ENCODE results near the gene SKP1. TPM values are rescaled to one million over a fixed set of nuclear protein-coding genes. Genes with fewer than 3 reads are reported as not detected.

Gene SKP1
- total RNA-seq, 2 donors from 2014 or later: 206 to 236 TPM

DNA sequence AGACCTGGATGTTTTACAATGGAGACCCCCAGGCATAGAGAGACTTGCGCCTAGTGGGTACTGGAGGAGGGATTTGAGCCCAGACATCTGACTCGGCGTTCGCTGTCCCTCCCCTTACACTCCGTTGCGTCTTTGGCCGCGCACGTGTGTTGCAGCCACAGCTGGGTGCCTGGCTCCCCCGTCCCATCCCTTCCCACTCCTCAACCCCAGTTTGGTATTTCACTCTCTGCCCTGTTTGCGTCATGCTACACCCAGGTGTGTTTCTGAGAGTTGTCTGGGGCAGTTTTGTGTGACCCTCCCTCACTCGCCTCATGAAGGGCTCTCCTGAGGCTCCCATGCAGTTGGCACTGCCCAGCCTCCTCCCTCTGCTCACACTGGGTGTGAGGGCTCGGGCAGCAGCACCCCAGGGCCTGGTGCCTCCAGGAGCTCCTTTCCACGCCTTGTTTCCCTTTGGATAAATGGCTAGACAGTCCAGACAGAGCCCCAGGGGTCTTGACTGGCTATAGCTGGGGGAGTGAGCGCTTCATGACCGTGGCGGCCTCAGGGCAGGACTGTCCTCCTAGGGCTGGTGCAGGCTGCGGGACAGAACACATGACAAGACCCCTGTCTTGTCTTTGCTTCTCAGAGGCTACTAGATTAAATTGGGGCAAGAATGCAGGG, 48.6 kb downstream of the SKP1 start:
- peaks cover 15 to 40% of the 10 kb centered on the region in 2 donors for H3K4me1 ChIP-seq (ENCODE audit: control insufficient read depth in 1 of 2, low read depth in 2 of 2)
- no peak for ATAC-seq (ENCODE audit: insufficient number of reproducible peaks, low FRiP score, low read depth)
- H3K36me3 ChIP-seq: peaks cover 4% of the 10 kb centered on the region

GRCh38 chr5:134127376-134127861, 49.3 kb downstream of the SKP1 start:
- no peak overlapping the region for H3K27ac ChIP-seq
- TF ChIP-seq, protein P1, sequence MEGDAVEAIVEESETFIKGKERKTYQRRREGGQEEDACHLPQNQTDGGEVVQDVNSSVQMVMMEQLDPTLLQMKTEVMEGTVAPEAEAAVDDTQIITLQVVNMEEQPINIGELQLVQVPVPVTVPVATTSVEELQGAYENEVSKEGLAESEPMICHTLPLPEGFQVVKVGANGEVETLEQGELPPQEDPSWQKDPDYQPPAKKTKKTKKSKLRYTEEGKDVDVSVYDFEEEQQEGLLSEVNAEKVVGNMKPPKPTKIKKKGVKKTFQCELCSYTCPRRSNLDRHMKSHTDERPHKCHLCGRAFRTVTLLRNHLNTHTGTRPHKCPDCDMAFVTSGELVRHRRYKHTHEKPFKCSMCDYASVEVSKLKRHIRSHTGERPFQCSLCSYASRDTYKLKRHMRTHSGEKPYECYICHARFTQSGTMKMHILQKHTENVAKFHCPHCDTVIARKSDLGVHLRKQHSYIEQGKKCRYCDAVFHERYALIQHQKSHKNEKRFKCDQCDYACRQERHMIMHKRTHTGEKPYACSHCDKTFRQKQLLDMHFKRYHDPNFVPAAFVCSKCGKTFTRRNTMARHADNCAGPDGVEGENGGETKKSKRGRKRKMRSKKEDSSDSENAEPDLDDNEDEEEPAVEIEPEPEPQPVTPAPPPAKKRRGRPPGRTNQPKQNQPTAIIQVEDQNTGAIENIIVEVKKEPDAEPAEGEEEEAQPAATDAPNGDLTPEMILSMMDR (IDR thresholded peaks at IDR 0.05): no peak
- H3K4me3 ChIP-seq: peak overlapping the region; percentile 37
- H3K4me1 ChIP-seq (ENCODE audit: control insufficient read depth in 1 of 2, low read depth in 2 of 2): peaks cover 15 to 40% of the 10 kb centered on the region in 2 donors
- H3K36me3 ChIP-seq: peaks cover 4% of the 10 kb centered on the region
- ATAC-seq (ENCODE audit: insufficient number of reproducible peaks, low FRiP score, low read depth) (no peak), DNase-seq (ENCODE audit: low spot score) (no peak)
- H3K9me3 ChIP-seq: no peaks in the 10 kb centered on the region
- H3K27me3 ChIP-seq (replicated peaks; ENCODE audit: insufficient read depth): no peaks in the 10 kb centered on the region

More for the DNA sequence above, 48.6 kb downstream of the SKP1 start:
- Histone ChIP-seq H3K4me3 (peak overlapping the region; percentile 37), H3K27me3 (replicated peaks; ENCODE audit: insufficient read depth) (no peaks in the 10 kb centered on the region), H3K9me3 (no peaks in the 10 kb centered on the region), H3K27ac (no peak overlapping the region)
- TF ChIP-seq, protein P1 (IDR thresholded peaks at IDR 0.05): no peak
- DNase-seq (ENCODE audit: low spot score): no peak

GRCh38 chr5:134125039-134126015, 51.4 kb downstream of the SKP1 start:
- Histone ChIP-seq H3K27me3 (replicated peaks; ENCODE audit: insufficient read depth) (no peaks in the 10 kb centered on the region), H3K4me3 (no peak overlapping the region), H3K9me3 (no peaks in the 10 kb centered on the region), H3K4me1 (ENCODE audit: control insufficient read depth in 1 of 2, low read depth in 2 of 2) (peaks cover 15 to 40% of the 10 kb centered on the region in 2 donors), H3K27ac (peak overlapping the region in 1 of 2 donors; percentile 54), H3K36me3 (no peaks in the 10 kb centered on the region)
- TF ChIP-seq, protein P1 (IDR thresholded peaks at IDR 0.05): no peak
- peak; percentile 30 for ATAC-seq (ENCODE audit: insufficient number of reproducible peaks, low FRiP score, low read depth)
- peak; percentile 31 for DNase-seq (ENCODE audit: low spot score)

DNA sequence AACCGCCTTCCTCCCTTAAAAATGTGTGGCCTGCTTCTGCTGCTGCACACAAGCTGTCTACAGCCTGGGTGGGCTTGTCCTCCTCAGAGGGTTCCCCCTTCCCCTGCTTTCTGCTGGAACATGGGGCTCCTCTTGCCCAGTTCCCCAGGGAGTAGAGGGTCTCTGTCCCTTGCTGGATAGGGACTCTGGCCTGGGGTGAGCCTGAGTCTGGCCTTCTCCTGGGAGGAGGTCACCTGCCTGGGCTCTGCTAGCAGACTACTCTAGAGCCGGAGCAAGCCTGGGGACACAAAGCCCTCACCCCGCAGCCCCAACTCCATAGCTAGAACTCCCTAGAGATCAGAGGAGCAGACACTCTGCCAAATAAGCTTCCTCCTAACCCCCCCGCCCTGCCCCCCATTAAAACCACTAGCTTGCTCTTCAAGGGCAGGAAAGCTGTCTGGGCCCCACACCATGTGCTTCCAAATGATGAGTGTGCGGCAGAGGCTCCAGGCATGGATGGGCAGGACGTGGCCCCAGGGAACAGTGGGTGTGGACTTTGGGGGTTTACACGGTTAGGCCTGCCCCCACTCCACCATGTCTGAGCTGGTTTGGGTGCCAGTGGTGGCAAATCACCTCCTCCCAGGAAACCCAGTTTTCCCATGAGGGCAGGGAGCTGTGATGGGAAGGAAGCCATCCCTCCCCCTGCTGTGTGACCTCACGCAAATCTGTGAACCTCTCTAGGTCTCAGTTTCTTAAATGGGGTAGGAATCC, 52.3 kb downstream of the SKP1 start:
- Histone ChIP-seq H3K36me3 (no peaks in the 10 kb centered on the region), H3K27ac (peak overlapping the region in 1 of 2 donors; percentile 54), H3K9me3 (no peaks in the 10 kb centered on the region), H3K4me1 (ENCODE audit: control insufficient read depth in 1 of 2, low read depth in 2 of 2) (peaks cover 15 to 40% of the 10 kb centered on the region in 2 donors), H3K4me3 (no peak overlapping the region), H3K27me3 (replicated peaks; ENCODE audit: insufficient read depth) (no peaks in the 10 kb centered on the region)
- TF ChIP-seq, protein P1 (IDR thresholded peaks at IDR 0.05): no peak
- DNase-seq (ENCODE audit: low spot score): no peak
- no peak for ATAC-seq (ENCODE audit: insufficient number of reproducible peaks, low FRiP score, low read depth)

Measured in thoracic aorta (tissue), 2 donors.